Activated T-helper 1 cell treated with anti-CD3 and anti-CD28 coated beads, Interleukin-2, amount 50 U/mL, for 16 hours (primary cell): Measurements from ENCODE around the gene ZBTB45.
"Not testable (repeated sequence)": the region's sequence is repeated elsewhere in the genome, so short reads cannot be mapped to it uniquely, and the experiment has no call there.

Source experiments
- DNase-seq, 2 donors: peaks; one replicate each; pipeline ENCODE4 v3.0.0-alpha.2; 2020; ENCODE audit warnings: low read depth in 1 of 2, low spot score in 1 of 2

The ZBTB45 gene

DNA sequence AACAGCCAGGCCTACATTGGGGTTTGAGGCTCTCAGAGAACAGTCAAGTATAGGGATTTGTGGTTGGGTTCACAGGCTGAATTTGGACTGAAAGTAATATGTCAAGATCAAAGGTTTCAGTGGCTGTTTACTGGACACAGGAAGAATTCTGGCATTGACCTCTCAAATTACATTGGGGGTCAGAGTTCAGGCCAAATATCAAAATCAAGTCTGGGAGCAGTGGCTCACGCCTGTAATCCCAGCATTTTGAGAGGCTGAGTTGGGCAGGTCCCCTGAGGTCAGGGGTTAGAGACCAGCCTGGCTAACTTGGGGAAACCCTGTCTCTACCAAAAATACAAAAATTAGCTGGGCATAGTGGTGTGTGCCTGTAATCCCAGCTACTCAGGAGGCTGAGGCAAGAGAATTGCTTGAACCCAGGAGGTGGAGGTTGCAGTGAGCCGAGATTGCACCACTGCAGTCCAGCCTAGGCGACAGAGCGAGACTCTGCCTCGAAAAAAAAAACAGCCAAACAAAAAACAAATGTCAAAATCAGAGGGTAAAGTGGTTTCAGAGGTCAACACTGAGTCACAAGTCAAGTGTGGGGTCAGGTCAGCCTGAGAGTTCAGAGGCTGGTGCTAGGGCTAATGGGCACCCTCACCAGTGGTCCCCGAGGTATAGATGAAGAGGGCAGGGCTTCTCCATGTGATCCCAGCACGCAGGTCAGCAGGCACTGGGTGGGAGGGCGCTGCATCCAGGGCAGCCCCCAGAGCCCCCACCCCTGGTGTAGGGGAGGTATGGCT, 9.3 kb downstream of the ZBTB45 start:
- DNase-seq, result no peak

GRCh38 chr19:58509731-58510083, 9.9 kb downstream of the ZBTB45 start:
- DNase-seq, result no peak

- DNase-seq, result not testable (repeated sequence)
Observed at GRCh38 chr19:58507602-58508223, 11.9 kb downstream of the ZBTB45 start.

GRCh38 chr19:58500242-58500641, 19.4 kb downstream of the ZBTB45 start:
- no peak for DNase-seq

- peak; percentile 87 to 90 for DNase-seq
Observed at GRCh38 chr19:58499021-58499927, 20.3 kb downstream of the ZBTB45 start.

- no peak for DNase-seq
Observed at GRCh38 chr19:58498316-58499020, 21.1 kb downstream of the ZBTB45 start.

DNA sequence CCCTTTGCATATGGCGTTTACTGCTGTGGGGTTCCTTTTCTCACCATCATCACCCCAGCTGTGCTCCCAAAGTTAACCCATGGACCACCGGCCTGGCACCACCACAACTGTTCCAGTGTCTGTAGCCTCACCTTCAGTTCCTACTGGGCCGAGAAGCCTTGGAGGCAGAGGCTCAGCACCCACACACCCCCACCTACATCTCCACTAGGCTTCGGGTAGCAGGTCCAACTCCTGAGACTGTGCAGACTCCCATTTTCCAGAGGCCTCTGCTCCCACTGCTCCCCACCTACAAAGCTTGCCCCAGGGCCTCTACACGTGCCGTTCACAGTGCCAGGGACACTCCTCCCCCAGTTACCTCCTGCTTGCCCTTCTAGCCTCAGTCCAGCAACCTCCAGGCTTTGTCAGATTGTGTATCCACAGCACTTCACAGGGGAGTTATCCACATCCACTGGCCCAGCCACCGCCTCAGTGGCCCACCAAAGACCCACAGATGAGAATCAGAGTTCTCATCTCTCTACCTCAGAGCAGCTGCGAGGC, 21.9 kb downstream of the ZBTB45 start:
- DNase-seq, result no peak

DNA sequence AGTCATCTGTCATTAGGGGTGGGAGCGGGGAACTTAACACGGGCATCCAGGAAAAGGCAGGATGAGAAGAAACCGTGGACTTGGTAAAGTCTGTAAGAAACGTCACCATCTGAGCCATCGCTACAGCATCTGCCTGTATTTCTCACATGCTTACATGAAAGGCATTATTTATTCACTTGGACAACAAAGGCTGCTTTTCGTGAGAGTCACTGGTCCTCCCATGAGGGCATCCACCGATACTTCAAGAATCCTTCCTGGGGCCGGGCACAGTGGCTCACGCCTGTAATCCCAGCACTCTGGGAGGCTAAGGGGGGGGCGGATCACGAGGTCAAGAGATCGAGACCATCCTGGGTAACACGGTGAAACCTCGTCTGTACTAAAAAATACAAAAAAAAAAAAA, 27.3 kb downstream of the ZBTB45 start:
- DNase-seq, result no peak

DNA sequence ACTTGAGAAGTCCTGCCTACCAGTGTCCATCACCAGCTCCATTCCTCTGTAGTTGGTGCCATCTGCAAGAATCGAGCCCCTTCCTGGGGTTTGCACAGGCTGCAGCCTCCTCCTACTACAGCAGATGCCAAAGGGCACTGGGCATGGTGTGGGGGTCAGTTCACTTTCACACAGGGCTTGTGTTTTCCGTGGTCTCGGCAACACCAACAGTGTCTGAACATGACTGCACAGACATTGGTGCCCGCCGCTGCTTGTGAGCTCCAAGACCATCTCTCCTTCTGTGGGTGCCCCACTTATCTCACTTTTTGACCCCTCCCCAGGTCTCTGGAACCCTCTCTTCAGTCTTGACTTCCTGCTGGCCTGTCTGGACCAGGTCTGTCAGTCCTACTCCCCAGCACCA, 28.2 kb downstream of the ZBTB45 start:
- DNase-seq, result no peak

GRCh38 chr19:58484349-58484748, 35.3 kb downstream of the ZBTB45 start:
- DNase-seq, result not testable (repeated sequence)

DNA sequence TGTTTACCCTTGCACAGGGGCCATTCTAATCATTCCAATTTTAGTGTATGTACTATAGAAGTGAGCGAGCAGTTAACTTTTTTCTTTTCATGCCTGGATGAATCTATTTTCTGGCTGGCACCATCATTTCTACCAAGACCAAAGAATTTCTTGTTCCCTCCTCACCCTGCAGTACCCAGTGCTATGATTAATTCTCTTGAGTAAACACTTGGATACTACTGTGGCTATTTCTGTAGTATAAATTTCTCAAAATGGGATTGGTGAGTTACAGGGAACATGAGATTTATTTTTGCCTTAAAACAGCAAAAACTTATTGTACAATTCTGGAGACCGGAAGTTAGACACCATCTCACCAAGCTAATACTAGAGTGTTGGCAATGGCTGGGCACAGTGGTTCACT, 35.8 kb downstream of the ZBTB45 start:
- no peak for DNase-seq

DNA sequence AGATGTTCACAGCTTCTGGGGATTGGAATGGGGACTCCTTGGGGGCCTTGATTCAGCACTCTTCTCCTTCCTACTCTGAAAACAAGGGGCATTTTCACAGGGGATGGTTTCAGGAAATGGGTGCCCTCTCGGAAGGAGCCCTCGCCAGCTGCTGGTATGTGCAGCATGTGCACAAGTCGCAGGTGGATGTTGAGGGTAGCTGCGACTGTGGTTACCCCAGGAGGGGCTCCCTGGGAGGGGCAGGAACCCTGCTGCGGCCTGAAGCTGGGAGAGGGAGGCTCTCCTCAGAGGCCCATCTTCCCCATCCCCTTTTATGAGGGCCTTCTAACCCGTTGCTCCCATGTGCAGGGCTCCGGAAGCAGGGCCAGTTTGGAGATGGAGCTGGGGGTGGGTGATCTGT, 37.2 kb downstream of the ZBTB45 start:
- DNase-seq, result no peak

GRCh38 chr19:58480831-58481230, 38.8 kb downstream of the ZBTB45 start:
- no peak for DNase-seq

DNA sequence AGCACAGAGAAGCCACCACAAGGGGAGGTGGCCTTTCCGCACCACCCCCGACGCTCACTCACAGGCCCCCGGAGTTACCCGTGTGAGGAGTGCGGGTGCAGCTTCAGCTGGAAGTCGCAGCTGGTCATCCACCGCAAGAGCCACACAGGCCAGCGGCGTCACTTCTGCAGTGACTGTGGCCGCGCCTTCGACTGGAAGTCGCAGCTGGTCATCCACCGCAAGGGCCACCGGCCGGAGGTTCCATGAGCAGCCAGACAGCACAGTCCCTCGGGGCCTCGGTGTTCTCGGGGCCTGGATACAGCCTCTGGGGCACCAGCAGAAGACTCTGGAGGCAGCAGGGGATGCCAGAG, 39.2 kb downstream of the ZBTB45 start:
- DNase-seq, result no peak

GRCh38 chr19:58479736-58480480, 39.7 kb downstream of the ZBTB45 start:
- no peak for DNase-seq

- DNase-seq, result no peak
Observed at GRCh38 chr19:58479303-58479702, 40.3 kb downstream of the ZBTB45 start.

DNA sequence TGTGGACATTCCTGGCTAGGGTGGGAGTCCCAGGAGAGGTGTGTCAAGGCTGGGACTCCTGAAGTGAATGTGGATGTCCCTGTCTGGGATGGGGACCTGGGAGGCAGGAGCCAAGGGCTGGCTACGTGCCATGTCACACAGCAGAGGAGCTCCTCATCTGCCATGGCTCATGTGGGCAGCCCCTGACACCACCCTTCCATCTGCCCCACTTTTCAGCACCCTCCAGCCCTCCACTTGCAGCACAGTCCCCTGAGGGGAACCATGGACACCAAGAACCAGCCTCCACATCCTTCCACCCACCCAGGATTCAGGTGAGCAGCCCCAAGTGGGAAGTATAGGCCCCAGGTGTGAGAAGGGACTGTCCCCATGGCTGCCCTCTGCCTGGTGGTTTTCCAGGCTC, 41.7 kb downstream of the ZBTB45 start:
- DNase-seq, result no peak

GRCh38 chr19:58477130-58477529, 42.5 kb downstream of the ZBTB45 start:
- DNase-seq, result no peak

DNA sequence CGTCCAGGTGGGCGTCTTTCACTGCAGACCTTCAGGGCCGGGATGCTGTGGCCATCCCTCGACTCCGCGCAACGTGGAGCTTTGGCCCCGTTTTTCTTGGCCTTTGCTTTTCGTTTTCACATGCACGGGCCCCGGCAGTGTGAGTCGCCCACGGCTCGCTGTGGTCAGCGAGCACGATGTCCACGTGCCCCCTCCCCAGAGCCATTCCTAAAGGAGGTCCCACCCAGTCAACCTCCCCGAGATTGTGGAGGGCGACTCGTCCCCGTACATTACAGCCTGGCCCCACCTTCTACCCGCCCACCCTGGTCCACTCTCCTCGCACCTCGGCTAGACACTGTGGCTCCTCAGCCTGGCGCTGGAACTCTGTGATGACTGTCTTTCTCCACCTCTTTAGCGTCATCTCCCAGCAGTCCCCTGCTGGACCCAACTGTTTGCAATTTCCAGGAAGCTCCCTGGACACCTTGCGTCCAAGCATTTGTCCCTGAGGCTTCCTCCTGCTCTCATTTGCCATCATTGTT, 43.1 kb downstream of the ZBTB45 start:
- DNase-seq, result no peak
